BJ (cell line): ENCODE results near the gene CEP57L1. TPM values are rescaled to one million over a fixed set of nuclear protein-coding genes. Genes with fewer than 3 reads are reported as not detected.
"Not testable (repeated sequence)": the region's sequence is repeated elsewhere in the genome, so short reads cannot be mapped to it uniquely, and the experiment has no call there.

Experiments
- CTCF ChIA-PET: fragments of 350-600 bp; formaldehyde crosslinking; extraction: SDS; loops from one replicate; lab custom pipeline; 2021; ENCODE audit warnings: antibody characterized with exemption, inconsistent platforms; lab: Yijun Ruan, JAX
- POLR2A ChIA-PET: fragments of 300-600 bp; sonication (Branson Sonifier 250); formaldehyde crosslinking; extraction: SDS; loops from one replicate; lab custom pipeline; 2021; ENCODE audit warnings: antibody characterized with exemption; lab: Charles Lee
- DNase-seq: peaks from one replicate; pipeline ENCODE4 v3.0.0-alpha.2; 2011; ENCODE audit warnings: low read depth
- H3K27me3 ChIP-seq: 2 replicates; pipeline ENCODE4 v1.6.0; 2011; ENCODE audit warnings: low read length; ENCODE audit not compliant: control insufficient read depth, insufficient read depth
- H3K36me3 ChIP-seq: 2 replicates; pipeline ENCODE4 v1.5.1; 2011; ENCODE audit warnings: low read length; ENCODE audit not compliant: control insufficient read depth, insufficient read depth
- H3K4me3 ChIP-seq: 2 replicates; pipeline ENCODE4 v1.5.1; 2011; ENCODE audit warnings: low read depth, mild to moderate bottlenecking, control low read depth, low read length
- polyA plus RNA-seq: library from polyadenylated mRNA; depleted of rRNA; stranded (reverse); fragments of >200 nt; gene quantifications from 2 replicates; pipeline ENCODE4 v1.2.3, GENCODE V29; 2011
- TF ChIP-seq, protein P1 (sequence below): IDR thresholded peaks from 2 replicates; pipeline ENCODE4 v1.5.1; 2011; ENCODE audit warnings: low read depth, mild to moderate bottlenecking, control low read depth, inconsistent platforms, low read length, moderate library complexity; ENCODE audit not compliant: insufficient read depth

Gene CEP57L1
- polyA plus RNA-seq, 1 experiment = 11.2 TPM

DNA sequence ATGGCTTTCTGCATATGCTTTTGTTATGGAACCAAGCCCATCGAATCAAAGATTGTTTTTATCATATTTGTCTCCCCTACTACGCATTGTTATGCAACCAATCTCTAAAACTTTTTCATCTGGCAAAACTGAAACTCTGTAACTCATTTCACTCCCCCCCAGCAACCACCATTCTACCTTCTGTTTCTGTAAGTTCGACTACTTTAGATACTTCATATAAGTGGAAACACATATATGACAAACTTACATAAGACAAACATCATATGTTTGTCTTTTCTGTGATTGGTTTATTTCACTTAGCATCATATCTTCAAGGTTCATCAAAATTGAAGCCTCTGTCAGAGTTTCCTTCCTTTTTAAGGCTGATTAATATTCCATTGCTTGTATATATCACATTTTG is 34.8 kb downstream of the CEP57L1 start:
- no peaks in the 10 kb centered on the region; the same call in 1 of the 2 replicates for H3K36me3 ChIP-seq
- TF ChIP-seq, protein P1, sequence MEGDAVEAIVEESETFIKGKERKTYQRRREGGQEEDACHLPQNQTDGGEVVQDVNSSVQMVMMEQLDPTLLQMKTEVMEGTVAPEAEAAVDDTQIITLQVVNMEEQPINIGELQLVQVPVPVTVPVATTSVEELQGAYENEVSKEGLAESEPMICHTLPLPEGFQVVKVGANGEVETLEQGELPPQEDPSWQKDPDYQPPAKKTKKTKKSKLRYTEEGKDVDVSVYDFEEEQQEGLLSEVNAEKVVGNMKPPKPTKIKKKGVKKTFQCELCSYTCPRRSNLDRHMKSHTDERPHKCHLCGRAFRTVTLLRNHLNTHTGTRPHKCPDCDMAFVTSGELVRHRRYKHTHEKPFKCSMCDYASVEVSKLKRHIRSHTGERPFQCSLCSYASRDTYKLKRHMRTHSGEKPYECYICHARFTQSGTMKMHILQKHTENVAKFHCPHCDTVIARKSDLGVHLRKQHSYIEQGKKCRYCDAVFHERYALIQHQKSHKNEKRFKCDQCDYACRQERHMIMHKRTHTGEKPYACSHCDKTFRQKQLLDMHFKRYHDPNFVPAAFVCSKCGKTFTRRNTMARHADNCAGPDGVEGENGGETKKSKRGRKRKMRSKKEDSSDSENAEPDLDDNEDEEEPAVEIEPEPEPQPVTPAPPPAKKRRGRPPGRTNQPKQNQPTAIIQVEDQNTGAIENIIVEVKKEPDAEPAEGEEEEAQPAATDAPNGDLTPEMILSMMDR = no peak
- DNase-seq = no peak
- ChIA-PET CTCF (no interaction called here), POLR2A (no interaction called here)
- H3K27me3 ChIP-seq = no peaks in the 10 kb centered on the region
- no peak overlapping the region for H3K4me3 ChIP-seq

DNA sequence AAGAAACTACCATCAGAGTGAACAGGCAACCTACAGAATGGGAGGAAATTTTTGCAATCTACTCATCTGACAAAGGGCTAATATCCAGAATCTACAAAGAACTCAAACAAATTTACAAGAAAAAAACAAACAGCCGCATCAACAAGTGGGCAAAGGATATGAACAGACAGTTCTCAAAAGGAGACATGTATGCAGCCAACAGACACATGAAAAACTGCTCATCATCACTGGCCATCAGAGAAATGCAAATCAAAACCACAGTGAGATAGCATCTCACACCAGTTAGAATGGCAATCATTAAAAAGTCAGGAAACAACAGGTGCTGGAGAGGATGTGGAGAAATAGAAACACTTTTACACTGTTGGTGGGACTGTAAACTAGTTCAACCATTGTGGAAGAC is 40.3 kb downstream of the CEP57L1 start:
- CTCF ChIA-PET, DNase-seq, H3K36me3 ChIP-seq, H3K4me3 ChIP-seq, POLR2A ChIA-PET, H3K27me3 ChIP-seq: not testable (repeated sequence)

DNA sequence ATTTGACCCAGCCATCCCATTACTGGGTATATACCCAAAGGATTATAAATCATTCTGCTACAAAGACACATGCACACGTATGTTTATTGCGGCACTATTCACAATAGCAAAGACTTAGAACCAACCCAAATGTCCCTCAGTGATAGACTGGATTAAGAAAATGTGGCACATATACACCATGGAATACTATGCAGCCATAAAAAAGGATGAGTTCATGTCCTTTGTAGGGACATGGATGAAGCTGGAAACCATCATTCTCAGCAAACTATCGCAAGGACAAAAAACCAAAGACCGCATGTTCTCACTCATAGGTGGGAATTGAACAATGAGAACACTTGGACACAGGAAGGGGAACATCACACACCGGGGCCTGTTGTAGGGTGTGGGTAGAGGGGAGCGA is 40.7 kb downstream of the CEP57L1 start:
- CTCF ChIA-PET, H3K36me3 ChIP-seq, DNase-seq, H3K4me3 ChIP-seq, POLR2A ChIA-PET, H3K27me3 ChIP-seq: not testable (repeated sequence)

DNA sequence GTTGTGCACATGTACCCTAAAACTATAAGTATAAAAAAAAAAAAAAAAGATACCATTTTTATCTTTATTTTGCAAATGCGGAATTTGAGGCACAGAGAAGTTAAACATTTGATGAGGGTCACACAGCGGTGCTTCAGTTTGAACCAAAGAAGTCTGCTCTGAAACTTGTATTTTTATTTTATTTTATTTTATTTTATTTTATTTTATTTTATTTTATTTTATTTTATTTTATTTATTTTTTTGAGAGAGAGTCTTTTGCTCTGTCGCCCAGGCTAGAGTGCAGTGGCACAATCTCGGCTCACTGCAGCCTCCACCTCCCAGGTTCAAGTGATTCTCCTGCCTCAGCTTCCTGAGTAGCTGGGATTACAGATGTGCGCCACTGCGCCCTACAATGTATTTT is 41.2 kb downstream of the CEP57L1 start:
- H3K27me3 ChIP-seq, H3K36me3 ChIP-seq, CTCF ChIA-PET, DNase-seq, POLR2A ChIA-PET, H3K4me3 ChIP-seq: not testable (repeated sequence)

DNA sequence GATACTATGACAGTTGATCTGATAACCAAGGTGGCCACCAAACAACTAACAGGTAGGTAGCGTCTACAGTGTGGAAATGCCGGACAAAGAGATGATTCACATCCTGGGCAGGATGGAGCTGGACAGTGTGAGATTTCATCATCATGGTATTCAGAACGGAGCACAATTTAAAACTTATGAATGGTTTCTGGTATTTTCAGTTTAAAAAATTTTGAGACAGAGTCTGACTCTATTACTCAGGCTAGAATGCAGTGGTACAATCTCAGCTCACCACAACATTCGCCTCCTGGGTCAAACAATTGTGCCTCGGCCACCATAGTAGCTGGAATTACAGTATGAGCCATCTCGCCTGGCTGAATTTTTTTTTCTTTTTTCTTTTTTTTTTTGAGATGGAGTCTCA is 43.8 kb downstream of the CEP57L1 start:
- DNase-seq = no peak
- TF ChIP-seq, protein P1 = no peak
- Histone ChIP-seq H3K4me3 (no peak overlapping the region), H3K27me3 (no peaks in the 10 kb centered on the region), H3K36me3 (no peaks in the 10 kb centered on the region)
- POLR2A ChIA-PET = no interaction called here
- CTCF ChIA-PET = no interaction called here

DNA sequence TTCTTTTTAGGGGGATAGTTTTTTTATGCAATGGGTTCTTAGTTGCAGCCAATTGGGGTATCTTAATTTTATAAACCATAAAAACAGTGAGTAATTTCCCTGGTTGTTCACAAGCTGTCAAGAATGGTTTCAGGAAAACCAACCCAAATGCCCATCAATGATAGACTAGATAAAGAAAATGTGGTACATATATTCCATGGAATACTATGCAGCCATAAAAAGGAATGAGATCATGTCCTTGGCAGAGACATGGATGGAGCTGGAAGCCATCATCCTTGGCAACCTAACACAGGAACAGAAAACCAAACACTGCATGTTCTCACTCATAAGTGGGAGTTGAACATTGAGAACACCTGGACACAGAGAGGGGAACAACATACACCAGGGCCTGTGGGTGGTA is 46.8 kb downstream of the CEP57L1 start:
- POLR2A ChIA-PET, H3K4me3 ChIP-seq, H3K27me3 ChIP-seq, CTCF ChIA-PET, DNase-seq, H3K36me3 ChIP-seq: not testable (repeated sequence)

DNA sequence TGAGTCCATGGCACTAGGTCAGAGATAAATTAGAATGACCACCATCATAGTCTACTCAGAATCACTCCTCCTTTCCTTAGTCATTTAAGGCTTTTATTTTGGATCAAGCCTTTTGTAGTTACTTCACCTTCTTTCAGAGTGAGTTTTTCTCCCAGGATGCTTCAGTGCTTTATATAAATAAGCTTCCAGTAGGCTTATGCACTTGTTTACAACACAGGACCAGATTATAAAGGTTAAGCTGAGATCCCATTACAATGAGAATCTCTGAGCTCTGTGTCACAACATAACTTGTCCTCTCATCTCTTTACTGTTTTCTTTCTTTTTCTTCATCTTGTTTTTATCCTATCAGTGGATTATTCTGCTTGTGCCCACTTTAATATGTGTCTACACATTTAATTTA is 47.9 kb downstream of the CEP57L1 start:
- no peak for DNase-seq
- TF ChIP-seq, protein P1 = no peak
- H3K4me3 ChIP-seq = no peak overlapping the region
- H3K36me3 ChIP-seq = no peaks in the 10 kb centered on the region
- ChIA-PET CTCF (interaction anchor here (1.3 to 2.3 kb wide), 2 partner anchors 21 kb away, joined by 3 to 5 read pairs; no protein-coding TSS in a partner anchor), POLR2A (no interaction called here)
- H3K27me3 ChIP-seq = no peaks in the 10 kb centered on the region

DNA sequence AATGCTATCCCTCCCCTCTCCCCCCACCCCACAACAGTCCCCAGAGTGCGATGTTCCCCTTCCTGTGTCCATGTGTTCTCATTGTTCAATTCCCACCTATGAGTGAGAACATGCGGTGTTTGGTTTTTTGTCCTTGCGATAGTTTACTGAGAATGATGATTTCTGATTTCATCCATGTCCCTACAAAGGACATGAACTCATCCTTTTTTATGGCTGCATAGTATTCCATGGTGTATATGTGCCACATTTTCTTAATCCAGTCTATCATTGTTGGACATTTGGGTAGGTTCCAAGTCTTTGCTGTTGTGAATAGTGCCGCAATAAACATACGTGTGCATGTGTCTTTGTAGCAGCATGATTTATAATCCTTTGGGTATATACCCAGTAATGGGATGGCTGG is 52.9 kb downstream of the CEP57L1 start:
- H3K4me3 ChIP-seq, DNase-seq, H3K36me3 ChIP-seq, CTCF ChIA-PET, H3K27me3 ChIP-seq, POLR2A ChIA-PET: not testable (repeated sequence)

DNA sequence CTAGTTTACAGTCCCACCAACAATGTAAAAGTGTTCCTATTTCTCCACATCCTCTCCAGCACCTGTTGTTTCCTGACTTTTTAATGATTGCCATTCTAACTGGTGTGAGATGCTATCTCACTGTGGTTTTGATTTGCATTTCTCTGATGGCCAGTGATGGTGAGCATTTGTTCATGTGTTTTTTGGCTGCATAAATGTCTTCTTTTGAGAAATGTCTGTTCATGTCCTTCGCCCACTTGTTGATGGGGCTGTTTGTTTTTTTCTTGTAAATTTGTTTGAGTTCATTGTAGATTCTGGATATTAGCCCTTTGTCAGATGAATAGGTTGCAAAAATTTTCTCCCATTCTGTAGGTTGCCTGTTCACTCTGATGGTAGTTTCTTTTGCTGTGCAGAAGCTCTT is 53.4 kb downstream of the CEP57L1 start:
- POLR2A ChIA-PET, DNase-seq, CTCF ChIA-PET, H3K27me3 ChIP-seq, H3K36me3 ChIP-seq, H3K4me3 ChIP-seq: not testable (repeated sequence)
